ENCODE data around the gene LMBRD1. TPM values are rescaled to one million over a fixed set of nuclear protein-coding genes. Genes with fewer than 3 reads are reported as not detected.

LMBRD1 gene
- total and polyA plus RNA-seq, 2 of the 4 experiments (the other 2 are of a cell fraction), result 3.9 to 8.7 TPM

- no peaks in the 10 kb centered on the region for H3K79me1 ChIP-seq (ENCODE audit: low read depth in 1 of 2, low read length in 2 of 2)
- H3K14ac ChIP-seq (replicated peaks; ENCODE audit: low read depth, low read length), result no peak overlapping the region
- H3K27ac ChIP-seq (ENCODE audit: insufficient read depth, low read length), result no peak overlapping the region
- H2AK5ac ChIP-seq (ENCODE audit: low read depth, low read length), result no peak overlapping the region
- H2AFZ ChIP-seq (replicated peaks; ENCODE audit: low read length, poor library complexity), result no peak overlapping the region
- H2BK120ac ChIP-seq (ENCODE audit: low read depth, low read length), result no peak overlapping the region
- H3K23ac ChIP-seq (ENCODE audit: low read depth, low read length), result no peak overlapping the region
- no peak for TF ChIP-seq BHLHE40 (IDR thresholded peaks at IDR 0.05; ENCODE audit: low read depth, low read length)
- no peak for TF ChIP-seq FOS (IDR thresholded peaks at IDR 0.05; ENCODE audit: low read depth, low read length)
- no peak for TF ChIP-seq RFX5 (IDR thresholded peaks at IDR 0.05; ENCODE audit: low read depth, low read length)
- TF ChIP-seq, protein P1, sequence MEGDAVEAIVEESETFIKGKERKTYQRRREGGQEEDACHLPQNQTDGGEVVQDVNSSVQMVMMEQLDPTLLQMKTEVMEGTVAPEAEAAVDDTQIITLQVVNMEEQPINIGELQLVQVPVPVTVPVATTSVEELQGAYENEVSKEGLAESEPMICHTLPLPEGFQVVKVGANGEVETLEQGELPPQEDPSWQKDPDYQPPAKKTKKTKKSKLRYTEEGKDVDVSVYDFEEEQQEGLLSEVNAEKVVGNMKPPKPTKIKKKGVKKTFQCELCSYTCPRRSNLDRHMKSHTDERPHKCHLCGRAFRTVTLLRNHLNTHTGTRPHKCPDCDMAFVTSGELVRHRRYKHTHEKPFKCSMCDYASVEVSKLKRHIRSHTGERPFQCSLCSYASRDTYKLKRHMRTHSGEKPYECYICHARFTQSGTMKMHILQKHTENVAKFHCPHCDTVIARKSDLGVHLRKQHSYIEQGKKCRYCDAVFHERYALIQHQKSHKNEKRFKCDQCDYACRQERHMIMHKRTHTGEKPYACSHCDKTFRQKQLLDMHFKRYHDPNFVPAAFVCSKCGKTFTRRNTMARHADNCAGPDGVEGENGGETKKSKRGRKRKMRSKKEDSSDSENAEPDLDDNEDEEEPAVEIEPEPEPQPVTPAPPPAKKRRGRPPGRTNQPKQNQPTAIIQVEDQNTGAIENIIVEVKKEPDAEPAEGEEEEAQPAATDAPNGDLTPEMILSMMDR (conservative IDR thresholded peaks at IDR 0.05; ENCODE audit: low read depth, low read length), result no peak
- no peaks in the 10 kb centered on the region for H3K27me3 ChIP-seq (ENCODE audit: control insufficient read depth, insufficient read depth, low read length)
- H2AK9ac ChIP-seq (replicated peaks; ENCODE audit: low read depth, low read length, poor library complexity), result no peak overlapping the region
- no peak overlapping the region for H2BK20ac ChIP-seq (ENCODE audit: low read depth, low read length)
- no peaks in the 10 kb centered on the region for H3K9me3 ChIP-seq (ENCODE audit: control insufficient read depth, insufficient read depth, low read length)
- intact Hi-C loops (cut with micrococcal nuclease), result no loop called here
- no peak overlapping the region for H3K4me2 ChIP-seq (ENCODE audit: low read depth, low read length)
- H4K8ac ChIP-seq (ENCODE audit: low read depth in 2 of 2, low read length in 2 of 2), result no peak overlapping the region
- no peak overlapping the region for H3K9ac ChIP-seq (ENCODE audit: low read depth, low read length)
- H4K20me1 ChIP-seq (ENCODE audit: insufficient read depth, low read length), result no peaks in the 10 kb centered on the region
- H3K56ac ChIP-seq (ENCODE audit: extremely low read depth, insufficient read depth, low read length), result no peak overlapping the region
- no peak overlapping the region for H3K4me3 ChIP-seq (ENCODE audit: insufficient read depth, low read depth, low read length)
- H3K36me3 ChIP-seq (ENCODE audit: control insufficient read depth, insufficient read depth, low read length), result 0 out of 2 replicates have a peak, but pooled peaks cover 1% of the 10 kb centered on the region
- H3K4ac ChIP-seq (ENCODE audit: low read depth, low read length), result no peak overlapping the region
- dilution Hi-C loops (cut with HindIII; ENCODE audit: low sequenced_read_pairs, unreplicated experiment), result no loop called here
- no peak for ATAC-seq (ENCODE audit: low read depth)
- H4K5ac ChIP-seq (ENCODE audit: low read depth, low read length), result no peak overlapping the region
- CTCF ChIA-PET, result no interaction called here
- no TSS peak for BruUV-seq (replicated peaks)
- H2BK5ac ChIP-seq (ENCODE audit: low read depth, low read length, poor library complexity, severe bottlenecking), result no peak overlapping the region
- H3K9me1 ChIP-seq (ENCODE audit: insufficient read depth, low read length), result no peaks in the 10 kb centered on the region
- POLR2A ChIA-PET (ENCODE audit: unreplicated experiment), result no interaction called here
- H2BK15ac ChIP-seq (ENCODE audit: low read depth, low read length), result no peak overlapping the region
- H3K4me1 ChIP-seq (ENCODE audit: control insufficient read depth, insufficient read depth, low read length), result no peaks in the 10 kb centered on the region
- 80% methylated on average over 1 of the region's 4 CpGs; no CpG with 5 or more reads in 1 of the 2 experiments for WGBS, 2 experiments (ENCODE audit: extremely low coverage in 2 of 2, insufficient read length in 1 of 2)
- no peak overlapping the region for H3K18ac ChIP-seq (ENCODE audit: low read depth, low read length)
- no peak overlapping the region for H4K91ac ChIP-seq (ENCODE audit: insufficient read depth, low read depth, low read length)
- in situ Hi-C loops (cut with MboI; ENCODE audit: low sequenced_read_pairs), result no loop called here
- no peak for DNase-seq
Observed at GRCh38 chr6:69705954-69706353, 90.9 kb downstream of the LMBRD1 start.
